Endodermal cell (in vitro differentiated cells): ENCODE data around the gene COL1A1. TPM values are rescaled to one million over a fixed set of nuclear protein-coding genes. Genes with fewer than 3 reads are reported as not detected.

Experiments used
- DNase-seq: peaks from one replicate; pipeline ENCODE4 v3.0.0-alpha.2; 2017
- H3K27ac ChIP-seq: 2 replicates; pipeline ENCODE4 v1.5.1; 2013; ENCODE audit warnings: mild to moderate bottlenecking, low read depth, low read length, moderate library complexity
- H3K27me3 ChIP-seq: 2 replicates; pipeline ENCODE4 v1.6.1; 2013; ENCODE audit warnings: mild to moderate bottlenecking, low read length, moderate library complexity; ENCODE audit not compliant: insufficient read depth, control insufficient read depth, poor library complexity, severe bottlenecking
- H3K36me3 ChIP-seq: 2 replicates; pipeline ENCODE4 v1.7.0; 2013; ENCODE audit warnings: mild to moderate bottlenecking, low read length, moderate library complexity; ENCODE audit not compliant: control insufficient read depth, insufficient read depth
- H3K4me1 ChIP-seq: one replicate; pipeline ENCODE4 v1.7.0; 2013; ENCODE audit warnings: low read length; ENCODE audit not compliant: control insufficient read depth, insufficient read depth
- H3K4me3 ChIP-seq: 2 replicates; pipeline ENCODE4 v1.5.1; 2013; ENCODE audit warnings: mild to moderate bottlenecking, low read length, moderate library complexity
- H3K9ac ChIP-seq: 2 replicates; pipeline ENCODE4 v1.6.1; 2013; ENCODE audit warnings: mild to moderate bottlenecking, low read length, moderate library complexity; ENCODE audit not compliant: poor library complexity, severe bottlenecking; ENCODE audit errors: extremely low read depth
- H3K9me3 ChIP-seq: 2 replicates; pipeline ENCODE4 v1.6.1; 2013; ENCODE audit warnings: mild to moderate bottlenecking, low read length, moderate library complexity; ENCODE audit not compliant: control insufficient read depth
- H3K27ac Mint-ChIP-seq: 2 replicates; pipeline ENCODE4 v1.8.0; 2020; ENCODE audit warnings: mixed read lengths
- H3K27me3 Mint-ChIP-seq: 2 replicates; pipeline ENCODE4 v1.8.0; 2021; ENCODE audit warnings: mild to moderate bottlenecking, mixed read lengths; ENCODE audit not compliant: insufficient read depth
- H3K36me3 Mint-ChIP-seq: 2 replicates; pipeline ENCODE4 v1.8.0; 2020; ENCODE audit warnings: low read depth, mixed read lengths
- H3K4me1 Mint-ChIP-seq: 2 replicates; pipeline ENCODE4 v1.8.0; 2020; ENCODE audit warnings: mixed read lengths
- H3K4me3 Mint-ChIP-seq: 2 replicates; pipeline ENCODE4 v1.8.0; 2020; ENCODE audit warnings: mild to moderate bottlenecking, moderate library complexity, mixed read lengths
- H3K9me3 Mint-ChIP-seq: 2 replicates; pipeline ENCODE4 v1.8.0; 2020; ENCODE audit warnings: mild to moderate bottlenecking, mixed read lengths
- CTCF ChIP-seq: fragments of 200-600 bp; sonication (generic); conservative IDR thresholded peaks from 2 replicates; pipeline ENCODE4 v1.5.0; 2021; ENCODE audit warnings: antibody characterized with exemption, mild to moderate bottlenecking
- WGBS, 2 experiments: methylation state at CpG; one replicate each; pipeline versions ENCODE4 v1.1.5 to v1.1.7; 2013; ENCODE audit warnings: missing lambda C conversion rate in 2 of 2, mixed read lengths in 1 of 2; ENCODE audit not compliant: insufficient coverage in 1 of 2, insufficient read length in 1 of 2; 5-methylcytosine and 5-hydroxymethylcytosine counted together
- total RNA-seq, 2 donors: library from RNA; stranded (reverse); fragmentation: NEBNext Ultra II Directional in 1 of 2; extraction: Animal tissue kit (Norgen Biotek cat#: 25700) in 1 of 2; gene quantifications; 2 replicates in 1 of 2; 3 replicates in 1 of 2; pipeline ENCODE4 v1.2.1, GENCODE V29; 2021

The COL1A1 gene
- total RNA-seq, 2 donors from 2014 or later: 62.2 to 85.6 TPM

- no peaks in the 10 kb centered on the region for H3K4me1 ChIP-seq
- no peaks in the 10 kb centered on the region for H3K36me3 Mint-ChIP-seq
- no peaks in the 10 kb centered on the region for H3K9me3 ChIP-seq
- H3K27me3 ChIP-seq: no peaks in the 10 kb centered on the region
- no peaks in the 10 kb centered on the region for H3K9me3 Mint-ChIP-seq
- no peak overlapping the region for H3K27ac Mint-ChIP-seq
- peaks cover 3% of the 10 kb centered on the region for H3K4me1 Mint-ChIP-seq
- H3K9ac ChIP-seq: no peak overlapping the region
- no peak for TF ChIP-seq CTCF
- H3K36me3 ChIP-seq: no peaks in the 10 kb centered on the region
- H3K4me3 ChIP-seq: no peak overlapping the region
- H3K27ac ChIP-seq: no peak overlapping the region
- WGBS, 2 experiments: 82 to 85% methylated on average over 3 to 4 of the region's 5 CpGs
- H3K4me3 Mint-ChIP-seq: no peak overlapping the region
- H3K27me3 Mint-ChIP-seq: peaks cover 6% of the 10 kb centered on the region
- DNase-seq: no peak
Measured at GRCh38 chr17:50241431-50241830, 40.0 kb upstream of the COL1A1 start.

GRCh38 chr17:50240851-50241250 is 39.4 kb upstream of the COL1A1 start:
- H3K9ac ChIP-seq: no peak overlapping the region
- H3K27ac ChIP-seq: no peak overlapping the region
- H3K36me3 Mint-ChIP-seq: no peaks in the 10 kb centered on the region
- 87 to 100% methylated on average over 1 of the region's 1 CpG for WGBS, 2 experiments
- no peaks in the 10 kb centered on the region for H3K27me3 ChIP-seq
- H3K9me3 ChIP-seq: no peaks in the 10 kb centered on the region
- H3K9me3 Mint-ChIP-seq: no peaks in the 10 kb centered on the region
- no peaks in the 10 kb centered on the region for H3K36me3 ChIP-seq
- H3K27me3 Mint-ChIP-seq: peaks cover 7% of the 10 kb centered on the region
- no peak overlapping the region for H3K27ac Mint-ChIP-seq
- H3K4me3 Mint-ChIP-seq: no peak overlapping the region
- H3K4me1 ChIP-seq: no peaks in the 10 kb centered on the region
- peaks cover 3% of the 10 kb centered on the region for H3K4me1 Mint-ChIP-seq
- no peak for TF ChIP-seq CTCF
- H3K4me3 ChIP-seq: no peak overlapping the region
- no peak for DNase-seq

GRCh38 chr17:50239937-50240336 is 38.5 kb upstream of the COL1A1 start:
- H3K27me3 ChIP-seq: no peaks in the 10 kb centered on the region
- no peak overlapping the region for H3K9ac ChIP-seq
- no peak overlapping the region for H3K4me3 ChIP-seq
- H3K4me1 Mint-ChIP-seq: peaks cover 3% of the 10 kb centered on the region
- 91% methylated on average over 4 of the region's 4 CpGs for WGBS, 2 experiments
- H3K27ac ChIP-seq: no peak overlapping the region
- H3K4me1 ChIP-seq: no peaks in the 10 kb centered on the region
- no peaks in the 10 kb centered on the region for H3K36me3 Mint-ChIP-seq
- TF ChIP-seq CTCF: no peak
- peaks cover 4% of the 10 kb centered on the region for H3K9me3 ChIP-seq
- H3K36me3 ChIP-seq: no peaks in the 10 kb centered on the region
- H3K27ac Mint-ChIP-seq: no peak overlapping the region
- peaks cover 10% of the 10 kb centered on the region for H3K27me3 Mint-ChIP-seq
- no peak for DNase-seq
- no peak overlapping the region for H3K4me3 Mint-ChIP-seq
- no peaks in the 10 kb centered on the region for H3K9me3 Mint-ChIP-seq
